HG03442 (cell line): ENCODE results near the gene CCDC28B.
A peak's percentile ranks its signal among the peaks of the same experiment; 100 is the strongest.
"Not testable (repeated sequence)": the region's sequence is repeated elsewhere in the genome, so short reads cannot be mapped to it uniquely, and the experiment has no call there.

Experiments used
- ATAC-seq: cut with Tn5 transposase; IDR thresholded peaks from one replicate; pipeline ENCODE4 v1.9.1; 2021; ENCODE audit warnings: mild to moderate bottlenecking, moderate library complexity; ENCODE audit not compliant: unreplicated experiment

CCDC28B gene

GRCh38 chr1:32200226-32201010 is at the start of gene CCDC28B:
CCDC28B (plus strand) TSS chr1:32200595; CDS start chr1:32201936, 1,341 bp downstream.
- no peak for ATAC-seq

GRCh38 chr1:32150847-32151246 is 49.5 kb upstream of the CCDC28B start:
- ATAC-seq: no peak

GRCh38 chr1:32151319-32151787 is 49.0 kb upstream of the CCDC28B start:
- ATAC-seq: no peak

- no peak for ATAC-seq
Observed at GRCh38 chr1:32159189-32159588, 41.2 kb upstream of the CCDC28B start.

GRCh38 chr1:32163405-32163804 is 37.0 kb upstream of the CCDC28B start:
- no peak for ATAC-seq

GRCh38 chr1:32165633-32166032 is 34.8 kb upstream of the CCDC28B start:
- ATAC-seq: not testable (repeated sequence)

GRCh38 chr1:32170991-32171390 is 29.4 kb upstream of the CCDC28B start:
- ATAC-seq: no peak

GRCh38 chr1:32172621-32173245 is 27.7 kb upstream of the CCDC28B start:
- ATAC-seq: no peak

GRCh38 chr1:32178380-32179192 is 21.8 kb upstream of the CCDC28B start:
- no peak for ATAC-seq

- no peak for ATAC-seq
Observed at GRCh38 chr1:32179193-32179442, 21.3 kb upstream of the CCDC28B start.

GRCh38 chr1:32179443-32180185 is 20.8 kb upstream of the CCDC28B start, which contains the start of gene TXLNA:
TXLNA (plus strand) TSS chr1:32179675; CDS start chr1:32180346, 671 bp downstream.
- ATAC-seq: peak; percentile 84

- ATAC-seq: no peak
Observed at GRCh38 chr1:32180186-32181060, 20.0 kb upstream of the CCDC28B start.

GRCh38 chr1:32181065-32181464 is 19.3 kb upstream of the CCDC28B start:
- no peak for ATAC-seq

- no peak for ATAC-seq
Observed at GRCh38 chr1:32181563-32181962, 18.8 kb upstream of the CCDC28B start.

GRCh38 chr1:32182060-32182459 is 18.3 kb upstream of the CCDC28B start:
- no peak for ATAC-seq

GRCh38 chr1:32184650-32185049 is 15.7 kb upstream of the CCDC28B start:
- no peak for ATAC-seq

- no peak for ATAC-seq
Observed at GRCh38 chr1:32186077-32186476, 14.3 kb upstream of the CCDC28B start.

GRCh38 chr1:32186491-32186890 is 13.9 kb upstream of the CCDC28B start:
- no peak for ATAC-seq

- no peak for ATAC-seq
Observed at GRCh38 chr1:32187850-32188249, 12.5 kb upstream of the CCDC28B start.
